ENCODE data around the gene CHAC2.
"Not testable (repeated sequence)": the region's sequence is repeated elsewhere in the genome, so short reads cannot be mapped to it uniquely, and the experiment has no call there.

CHAC2 gene

DNA sequence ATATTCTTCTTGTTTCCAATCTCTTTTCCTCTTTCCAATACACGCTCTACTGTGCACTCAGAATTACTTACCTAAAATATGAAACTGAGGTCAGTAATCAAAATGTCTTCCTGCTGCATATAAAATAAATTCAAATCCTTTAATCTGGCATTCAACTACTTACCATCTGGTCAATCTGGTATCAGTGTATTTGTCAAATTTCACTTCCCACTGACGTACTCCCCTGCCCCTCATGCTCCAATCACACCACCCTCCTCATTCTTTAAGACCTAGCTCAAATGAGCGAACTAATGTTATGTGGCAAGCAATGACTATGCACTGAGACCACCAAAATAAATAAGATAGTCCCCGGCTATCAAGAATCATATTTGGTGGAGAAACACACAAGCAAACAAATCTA lies 12.5 kb downstream of the CHAC2 start:
- no peak for DNase-seq

DNA sequence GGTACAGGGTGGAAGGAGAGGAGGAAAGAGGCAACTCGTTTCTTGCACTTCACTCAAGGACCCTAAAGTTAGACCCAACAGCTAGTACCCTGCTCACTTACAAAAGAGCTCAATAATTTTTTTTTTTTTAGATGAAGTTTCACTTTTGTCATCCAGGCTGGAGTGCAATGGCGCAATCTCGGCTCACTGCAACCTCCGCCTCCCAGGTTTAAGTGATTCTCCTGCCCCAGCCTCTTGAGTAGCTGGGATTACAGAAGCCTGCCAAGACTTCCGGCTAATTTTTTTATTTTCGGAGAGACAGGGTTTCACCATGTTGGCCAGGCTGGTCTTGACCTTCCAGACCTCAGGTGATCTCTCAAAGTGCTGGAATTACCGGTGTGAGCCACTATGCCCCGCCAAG lies 15.1 kb downstream of the CHAC2 start:
- DNase-seq, result no peak

DNA sequence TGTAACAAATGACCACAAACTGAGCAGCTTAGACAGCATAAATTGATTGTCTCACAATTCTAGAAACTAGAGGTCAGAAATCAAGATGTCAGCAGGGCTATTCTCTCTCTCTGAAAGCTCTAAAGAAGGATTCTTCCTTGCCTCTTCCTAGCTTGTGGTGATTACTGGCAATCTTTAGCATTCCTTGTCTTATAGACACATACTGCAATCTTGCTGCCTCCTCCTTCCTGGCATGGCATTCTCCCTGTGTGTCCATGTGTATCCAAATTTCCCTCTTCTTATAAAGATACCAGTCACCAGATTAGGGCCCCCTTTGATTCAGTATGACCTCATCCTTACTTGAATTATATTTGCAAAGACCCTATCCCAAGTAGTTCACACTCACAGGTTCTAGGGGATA lies 16.8 kb downstream of the CHAC2 start:
- DNase-seq, result no peak

DNA sequence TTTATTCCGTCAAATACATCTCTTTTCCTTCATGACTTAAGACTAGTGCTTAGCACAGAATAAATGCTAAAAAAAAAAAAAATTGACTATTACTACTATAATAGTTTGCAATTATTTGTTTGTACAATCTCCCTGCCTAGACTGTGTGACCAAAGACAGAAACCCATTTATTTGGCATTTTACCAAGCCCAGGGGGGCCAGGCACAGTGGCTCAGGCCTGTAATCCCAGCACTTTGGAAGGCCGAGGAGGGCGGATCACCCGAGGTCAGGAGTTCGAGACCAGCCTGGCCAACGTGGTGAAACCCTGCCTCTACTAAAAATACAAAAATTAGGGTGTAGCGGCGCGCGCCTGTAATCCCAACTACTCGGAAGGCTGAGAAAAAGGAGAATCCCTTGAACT lies 17.8 kb downstream of the CHAC2 start:
- DNase-seq, result no peak

DNA sequence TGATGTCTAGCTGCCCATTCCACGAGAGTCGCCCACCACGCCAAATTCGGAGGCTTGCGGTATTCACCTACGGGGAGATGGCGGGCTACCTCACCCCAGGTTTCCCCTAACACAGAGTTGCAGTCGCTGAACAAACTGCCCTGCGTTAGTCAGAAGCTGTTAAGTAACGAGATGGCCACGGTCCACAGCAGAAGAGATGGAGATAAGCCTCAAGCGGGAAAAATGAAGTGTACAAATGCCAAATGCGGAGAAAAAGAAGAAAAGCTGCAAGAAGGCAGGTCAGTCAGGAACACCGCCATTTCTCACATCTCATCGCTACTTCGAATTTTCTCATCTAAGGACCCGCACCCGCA lies 18.7 kb downstream of the CHAC2 start:
- DNase-seq, result peak; percentile 44

DNA sequence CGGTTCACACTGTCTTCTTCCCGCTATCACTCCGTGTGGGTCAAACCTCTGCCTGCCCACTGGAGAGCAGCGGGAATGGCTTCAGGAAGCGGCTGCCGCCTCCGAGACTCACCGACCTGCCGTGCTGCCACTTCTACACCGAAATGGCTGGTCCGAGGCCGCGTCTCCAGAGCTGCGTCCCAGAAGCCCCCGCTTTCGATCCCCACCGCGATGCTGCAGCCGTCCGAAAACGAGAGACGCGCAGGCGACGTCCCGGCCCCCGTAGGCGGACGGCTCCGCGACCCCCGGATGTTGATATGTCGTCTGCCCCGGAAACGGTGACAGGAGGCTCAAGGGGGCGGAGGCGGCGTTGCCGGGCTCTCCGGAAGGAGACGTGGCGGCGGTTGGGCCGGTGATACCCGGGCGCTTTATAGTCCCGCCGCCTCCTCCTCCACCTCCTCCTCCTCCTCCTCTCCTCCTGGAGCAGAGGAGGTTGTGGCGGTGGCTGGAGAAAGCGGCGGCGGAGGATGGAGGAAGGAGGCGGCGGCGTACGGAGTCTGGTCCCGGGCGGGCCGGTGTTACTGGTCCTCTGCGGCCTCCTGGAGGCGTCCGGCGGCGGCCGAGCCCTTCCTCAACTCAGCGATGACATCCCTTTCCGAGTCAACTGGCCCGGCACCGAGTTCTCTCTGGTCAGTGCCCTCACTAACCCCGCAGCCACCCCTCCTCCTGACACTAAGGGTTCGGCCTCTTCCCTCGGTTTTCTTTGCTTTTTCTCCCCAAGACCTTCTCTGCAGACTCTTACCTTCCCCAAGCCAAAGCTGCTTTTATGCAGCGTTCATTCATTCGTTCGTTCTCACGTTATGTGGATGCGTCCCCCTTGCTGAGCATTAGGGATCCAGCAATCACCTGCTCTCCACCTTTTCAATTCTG lies 19.4 kb downstream of the CHAC2 start, which contains the start of the genes ASB3 and ERLEC1:
Gene ASB3 (minus strand): TSS at position 249 of the 909 bp plus-strand sequence. CDS start 21,381 bp downstream, outside the sequence.
Gene ERLEC1 (plus strand): TSS at position 340 of the 909 bp plus-strand sequence. CDS start 167 bp downstream, at position 507.
- peak; percentile 76 for DNase-seq

DNA sequence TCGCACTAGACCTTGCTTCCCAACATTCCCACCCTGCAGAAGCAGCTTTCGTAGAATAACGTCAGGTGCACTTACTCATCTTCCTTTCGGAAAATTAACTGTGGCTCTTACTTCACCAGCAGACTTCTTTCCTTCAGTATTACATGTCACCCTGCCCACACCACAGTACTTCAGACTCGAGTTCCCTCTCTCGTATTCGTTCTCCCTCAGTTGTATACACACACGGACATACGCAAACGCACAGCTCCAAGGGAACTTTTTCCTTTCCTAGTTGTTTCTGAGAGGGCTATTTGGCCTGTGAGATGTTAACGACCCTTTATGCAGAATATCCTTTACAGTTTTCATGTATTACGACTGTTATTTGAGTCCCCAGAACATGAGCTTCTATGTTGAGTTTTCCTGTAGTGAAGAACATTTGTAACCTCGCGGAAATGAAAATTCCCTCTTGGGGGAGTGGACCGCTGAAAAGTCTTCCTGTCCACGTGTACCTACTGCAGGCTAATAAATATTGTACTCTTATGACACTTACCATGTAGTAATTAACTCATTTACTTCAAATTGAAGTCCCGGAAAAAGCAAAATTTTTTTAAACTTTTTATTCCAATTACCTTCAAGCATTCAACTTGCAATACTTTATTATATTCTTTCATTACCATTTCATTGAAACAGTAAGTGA lies 20.1 kb downstream of the CHAC2 start:
- no peak for DNase-seq

DNA sequence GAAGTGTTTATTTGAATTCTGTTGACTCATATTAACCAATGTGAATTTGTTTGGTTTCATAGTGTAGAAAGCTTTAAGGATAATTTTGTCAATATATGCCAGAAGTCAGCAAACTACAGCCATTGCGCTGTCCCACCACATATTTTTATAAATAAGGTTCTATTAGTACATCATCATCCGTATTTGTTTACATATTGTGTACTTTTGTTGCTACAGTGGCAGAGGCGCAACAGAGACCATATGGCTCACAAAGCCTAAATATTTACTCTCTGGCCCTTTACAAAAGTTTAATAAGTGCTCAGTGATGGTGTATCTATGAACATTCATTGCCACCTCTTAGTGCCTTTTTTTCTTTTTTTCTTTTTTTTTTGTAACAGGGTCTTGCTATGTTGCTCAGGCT lies 25.7 kb downstream of the CHAC2 start:
- no peak for DNase-seq

DNA sequence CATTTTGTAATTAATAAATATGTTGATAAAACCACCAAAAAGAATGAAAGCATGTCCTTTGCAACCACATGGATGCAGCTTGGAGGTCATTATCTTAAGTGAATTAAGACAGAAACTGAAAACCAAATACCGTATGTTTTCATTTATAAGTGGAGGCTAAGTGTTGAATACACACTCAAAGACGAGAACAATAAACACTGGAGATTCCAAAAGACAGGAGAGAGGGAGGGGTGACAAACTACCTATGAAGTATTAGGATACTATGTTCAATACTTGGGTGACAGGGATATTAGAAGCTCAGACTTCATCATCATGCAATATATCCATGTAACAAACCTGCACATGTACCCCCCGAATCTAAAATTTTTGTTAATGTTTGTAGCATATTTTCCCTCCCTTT lies 26.2 kb downstream of the CHAC2 start:
- DNase-seq, result no peak

DNA sequence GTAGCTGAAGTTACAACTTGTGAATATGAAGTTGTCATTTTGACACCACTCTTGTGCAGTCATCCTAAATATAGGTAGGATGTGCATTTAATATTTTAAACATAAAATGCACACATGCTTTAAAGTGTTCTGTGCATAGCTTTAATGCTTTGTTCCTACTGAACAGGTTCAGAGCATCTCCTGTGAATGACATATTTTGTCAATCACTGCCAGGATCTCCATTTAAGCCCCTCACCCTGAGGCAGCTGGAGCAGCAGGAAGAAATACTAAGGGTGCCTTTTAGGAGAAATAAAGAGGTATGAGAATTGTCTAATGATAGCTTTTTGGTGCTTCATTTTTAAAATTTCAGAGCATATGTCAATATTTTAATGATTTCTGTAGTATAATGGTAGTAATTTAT lies 33.9 kb downstream of the CHAC2 start:
- DNase-seq, result no peak

DNA sequence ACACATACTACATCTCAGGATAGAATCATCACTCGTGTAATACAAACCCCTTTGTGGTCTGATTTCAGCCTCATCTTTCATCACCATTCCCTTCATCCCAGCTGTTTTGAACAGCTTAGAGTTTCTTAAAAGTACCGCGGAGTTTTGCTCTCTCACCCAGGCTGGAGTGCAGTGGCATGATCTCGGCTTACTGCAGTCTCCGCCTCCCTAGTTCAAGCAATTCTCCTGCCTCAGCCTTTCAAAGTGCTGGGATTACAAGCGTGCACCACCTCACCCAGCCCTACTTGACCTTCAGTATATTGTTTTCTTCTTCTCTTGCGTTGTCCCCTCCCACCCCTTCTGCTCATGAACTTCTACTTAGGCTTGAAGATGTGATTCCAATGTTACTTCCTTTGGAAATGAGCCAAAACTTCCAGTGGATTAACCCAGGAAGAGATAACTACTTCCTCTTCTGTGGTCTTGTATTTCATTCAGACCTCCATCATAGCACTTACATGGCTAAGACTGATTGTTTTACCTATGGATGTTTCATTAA lies 35.1 kb downstream of the CHAC2 start:
- DNase-seq, result no peak

DNA sequence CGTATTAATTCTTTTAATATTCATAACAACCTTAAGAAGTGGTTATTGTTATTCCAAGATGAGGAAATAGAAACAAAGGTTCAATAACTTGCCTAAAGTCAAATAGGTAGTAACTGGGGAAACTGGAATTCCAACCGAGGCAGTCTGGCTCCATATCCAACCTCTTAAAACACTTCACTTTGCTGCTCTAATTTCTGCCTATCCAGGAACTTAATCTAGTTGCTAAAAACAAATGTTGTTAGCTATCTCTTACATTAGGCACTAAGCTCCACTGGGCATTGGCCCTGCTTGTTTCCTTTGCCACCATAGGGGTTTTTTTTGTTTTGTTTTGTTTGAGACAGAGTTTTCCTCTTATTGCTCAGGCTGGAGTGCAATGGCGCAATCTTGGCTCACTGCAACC lies 44.0 kb downstream of the CHAC2 start:
- no peak for DNase-seq

DNA sequence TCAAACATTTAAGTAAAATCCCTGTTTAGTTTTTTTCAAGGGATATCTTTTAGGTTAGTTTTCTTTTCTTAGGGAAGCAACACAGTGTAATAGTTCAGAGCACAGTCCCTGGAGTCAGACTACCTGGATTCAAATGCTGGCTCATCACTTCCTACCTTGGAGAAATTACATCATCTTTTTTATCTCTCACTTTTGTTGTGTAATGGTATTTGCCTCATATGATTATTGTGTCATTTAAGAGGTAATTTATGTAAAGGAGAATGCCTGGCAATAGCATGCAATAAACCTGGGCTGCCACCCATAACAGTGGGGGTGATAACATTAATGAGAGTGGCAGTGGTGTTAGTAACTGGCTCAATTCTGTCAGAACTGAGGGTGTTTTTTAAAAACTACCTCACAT lies 45.5 kb downstream of the CHAC2 start:
- DNase-seq, result no peak

DNA sequence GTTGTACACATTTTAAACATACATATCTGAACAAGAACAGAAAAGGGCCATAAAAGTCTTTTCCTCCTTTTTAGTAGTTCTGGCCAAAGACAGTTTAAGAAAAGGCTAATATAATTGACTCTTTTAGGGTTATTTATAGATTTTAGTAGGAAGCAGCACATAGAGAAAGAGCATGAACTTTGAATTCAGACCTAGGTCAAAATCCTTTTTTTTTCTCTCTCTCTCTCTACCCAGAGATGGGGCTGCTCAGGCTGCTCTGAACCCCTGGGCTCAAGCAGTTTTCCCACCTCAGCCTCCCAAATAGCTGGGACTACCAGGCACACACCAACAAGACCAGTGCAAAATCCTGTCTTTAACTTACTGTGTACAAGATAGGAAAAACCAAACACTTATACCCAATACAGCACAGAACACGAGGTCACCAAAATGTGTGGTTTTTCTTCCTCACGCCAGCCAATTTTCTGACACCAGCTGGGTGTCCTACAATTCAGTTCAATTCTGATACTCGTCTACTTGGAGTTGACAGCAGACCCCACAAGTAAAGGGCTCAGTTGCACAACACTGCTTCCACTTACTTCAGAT lies 51.3 kb downstream of the CHAC2 start:
- DNase-seq, result no peak

DNA sequence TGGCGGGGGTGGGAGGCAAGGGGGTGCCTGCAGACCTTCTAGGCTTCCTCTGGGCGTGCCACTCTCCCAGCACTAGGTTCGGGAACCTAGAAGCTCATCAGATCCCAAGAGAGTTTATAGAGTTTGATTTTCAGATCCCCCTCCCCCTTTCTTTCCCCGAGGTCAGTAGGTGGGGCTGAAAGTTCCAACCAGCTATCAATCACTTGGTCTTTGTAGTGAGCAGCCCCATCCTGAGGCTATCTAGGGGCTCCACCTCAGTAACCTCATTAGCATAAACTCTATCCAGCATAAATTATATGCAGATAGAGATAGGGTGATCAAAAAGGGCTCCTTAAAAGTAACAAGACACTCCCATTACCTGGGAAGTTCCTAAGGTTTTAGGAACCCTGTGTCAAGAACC lies 52.0 kb downstream of the CHAC2 start:
- DNase-seq, result no peak

DNA sequence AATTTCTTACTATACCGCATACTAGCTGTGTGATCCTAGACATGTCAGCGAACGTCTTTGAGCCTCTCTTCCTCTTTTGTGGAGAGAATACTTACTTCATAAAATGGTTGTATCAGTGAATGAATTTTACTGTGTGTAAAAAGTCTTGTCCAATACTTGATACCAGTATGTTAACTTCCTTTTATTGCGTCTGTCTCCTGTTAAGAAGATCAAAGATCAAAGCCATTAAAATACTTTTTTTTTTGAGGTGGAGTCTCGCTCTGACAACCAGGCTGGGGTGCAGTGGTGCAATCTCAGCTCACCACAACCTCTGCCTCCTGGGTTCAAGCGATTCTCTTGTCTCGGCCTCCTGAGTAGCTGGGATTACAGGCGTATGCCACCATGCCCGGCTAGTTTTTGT lies 52.4 kb downstream of the CHAC2 start:
- no peak for DNase-seq

DNA sequence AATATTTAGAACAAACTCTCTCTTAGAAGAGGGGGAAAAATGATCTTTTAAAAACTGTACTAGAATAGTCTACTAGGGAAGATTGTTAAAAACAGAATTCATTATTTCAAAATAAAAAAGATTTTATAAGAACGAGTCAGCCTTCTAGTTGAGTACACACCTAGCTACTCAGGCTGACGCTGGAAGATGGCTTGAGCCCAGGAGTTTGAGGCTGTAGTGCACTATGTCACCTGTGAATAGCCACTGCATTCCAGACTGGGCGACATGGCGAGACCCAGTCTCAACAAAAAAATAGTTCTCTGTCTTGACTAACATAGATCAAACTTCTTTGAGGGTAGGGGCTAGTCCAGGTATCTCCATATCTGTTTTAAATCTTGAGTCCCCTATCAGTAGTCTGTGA lies 53.1 kb downstream of the CHAC2 start:
- DNase-seq, result no peak

DNA sequence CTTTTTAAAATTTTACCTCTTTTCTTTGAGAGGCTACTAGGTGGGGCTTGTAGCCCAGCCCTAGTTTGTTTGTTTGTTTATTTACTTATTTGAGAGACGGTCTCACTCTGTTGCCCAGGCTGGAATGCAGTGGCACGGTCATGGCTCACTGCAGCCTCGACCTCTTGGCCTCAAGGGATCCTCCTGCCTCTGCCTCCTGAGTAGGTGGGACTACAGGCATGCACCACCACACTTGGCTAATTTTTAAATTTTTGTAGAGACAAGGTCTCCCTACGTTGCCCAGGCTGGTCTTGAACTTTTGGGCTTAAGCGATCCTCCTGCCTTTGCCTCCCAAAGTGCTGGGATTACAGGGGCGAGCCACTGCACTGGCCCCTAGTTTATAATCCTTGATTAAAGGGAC lies 54.2 kb downstream of the CHAC2 start:
- no peak for DNase-seq

DNA sequence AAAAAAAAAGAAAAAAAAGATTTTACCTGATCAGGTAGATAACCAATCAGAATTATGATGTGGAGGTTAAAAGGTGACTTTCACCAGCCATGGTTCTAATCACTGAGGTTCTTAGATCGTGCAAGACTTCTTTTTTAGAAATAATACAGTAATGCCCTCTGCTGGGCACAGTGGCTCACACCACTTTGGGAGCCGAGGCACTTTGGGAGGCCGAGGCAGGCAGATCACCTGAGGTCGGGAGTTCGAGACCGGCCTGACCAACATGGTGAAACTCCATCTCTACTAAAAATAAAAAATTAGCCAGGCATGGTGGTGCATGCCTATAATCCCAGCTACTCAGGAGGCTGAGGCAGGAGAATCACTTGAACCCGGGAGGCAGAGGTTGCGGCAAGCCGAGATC lies 56.0 kb downstream of the CHAC2 start:
- DNase-seq, result not testable (repeated sequence)

Data from NCI-H1092 treated with DMSO at 0.1 percent for 48 hours (cell line).